Right lobe of liver (tissue), 6 donors: ENCODE data around the gene CCT2. TPM values are rescaled to one million over a fixed set of nuclear protein-coding genes. Genes with fewer than 3 reads are reported as not detected.

Experiments
- ATAC-seq, 4 donors: fragments of 200-7000 bp; cut with Tn5 transposase; one replicate each; pipeline ENCODE4 v1.9.1; 2020; ENCODE audit warnings: mild to moderate bottlenecking in 4 of 4, moderate library complexity in 4 of 4
- DNase-seq, 3 donors: peaks; one replicate each; pipeline ENCODE4 v3.0.0-alpha.2; 2020
- H3K27ac ChIP-seq, 3 donors: fragments of 200-600 bp; one replicate each; pipeline ENCODE4 v1.8.0; 2022
- H3K27me3 ChIP-seq, 2 donors: fragments of 200-600 bp; one replicate each; pipeline ENCODE4 v1.8.0; 2022
- H3K36me3 ChIP-seq, 4 donors: fragments of 200-600 bp; sonication (generic) in 1 of 4; one replicate each; pipeline versions ENCODE4 v1.5.1 to v1.8.0; 2017 to 2022; ENCODE audit warnings: control low read depth in 1 of 4
- H3K4me1 ChIP-seq, 4 donors: fragments of 200-600 bp; sonication (generic) in 1 of 4; one replicate each; pipeline versions ENCODE4 v1.5.1 to v1.8.0; 2017 to 2022; ENCODE audit warnings: control low read depth in 1 of 4
- H3K4me3 ChIP-seq, 3 donors: fragments of 200-600 bp; one replicate each; pipeline ENCODE4 v1.8.0; 2022
- H3K9me3 ChIP-seq, 4 donors: fragments of 200-600 bp; sonication (generic) in 1 of 4; one replicate each; pipeline versions ENCODE4 v1.5.1 to v1.8.0; 2017 to 2022; ENCODE audit warnings: control low read depth in 1 of 4
- POLR2A ChIP-seq: fragments of 450-650 bp; IDR thresholded peaks from one replicate; pipeline ENCODE4 v1.6.1; 2017; ENCODE audit warnings: antibody characterized with exemption, mild to moderate bottlenecking
- WGBS: methylation state at CpG from one replicate; pipeline ENCODE4 v1.1.6; 2018; ENCODE audit warnings: low coverage, low lambda C conversion rate; ENCODE audit not compliant: insufficient coverage; ENCODE audit errors: missing lambda C conversion rate; 5-methylcytosine and 5-hydroxymethylcytosine counted together
- intact Hi-C, 2 donors: fragments of 100-400 bp; cut with DNase I; formaldehyde crosslinking; loops; one replicate each; pipeline versions ENCODE4 v1.11.2 to v1.14.1; 2022
- total RNA-seq, 6 experiments: library from RNA; depleted of rRNA in 2 of 6; stranded (reverse); fragments of >200 nt in 2 of 6; fragmentation: NEBNext Ultra II Directional in 3 of 6; extraction: Animal tissue kit (Norgen Biotek cat#: 25700) in 3 of 6; gene quantifications; one replicate each; pipeline versions ENCODE4 v1.1.0 to v1.2.4, GENCODE V29; 2016 to 2023
- TF ChIP-seq, protein P1 (sequence below), 4 donors: fragments of 200-600 bp in 3 of 4; fragments of 450-650 bp in 1 of 4; IDR thresholded peaks; one replicate each; pipeline versions ENCODE4 v1.5.1 to v1.8.0; 2016 to 2022; ENCODE audit warnings: antibody characterized with exemption in 4 of 4, mild to moderate bottlenecking in 2 of 4
- donor health status: DM: no; HTN: yes; CAD: no.
- donor health status: DM: no; HTN: no; CAD: no.
- donor health status: DM: no; HTN: no; CAD: no.
- donor health status: DM: no; HTN: yes; CAD: no.
- donor health status: DM: no; HTN: yes; CAD: no.

Gene CCT2
- total RNA-seq, 6 experiments from 2014 or later = 39.8 to 81.9 (median 54.3) TPM

DNA sequence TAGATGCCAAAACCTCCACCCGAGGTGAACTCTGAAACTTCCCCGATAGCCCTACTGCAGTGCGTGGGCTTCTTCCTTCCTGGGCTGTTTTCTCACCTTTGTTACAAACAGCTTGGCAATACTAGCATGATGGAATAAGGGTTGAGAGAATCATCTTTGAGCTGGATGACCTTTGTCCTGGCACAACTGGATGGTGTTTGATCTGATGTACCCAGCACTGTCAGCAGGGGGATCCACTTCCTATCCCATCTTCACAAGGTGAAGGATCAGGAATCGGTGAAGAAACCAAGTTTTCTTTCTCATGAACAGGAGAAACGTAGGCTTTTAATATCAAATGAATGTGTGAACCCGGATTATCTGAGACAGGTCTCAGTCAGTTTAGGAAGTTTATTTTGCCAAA is 44.9 kb downstream of the CCT2 start:
- H3K9me3 ChIP-seq = no peaks in the 10 kb centered on the region
- no peak overlapping the region for H3K27ac ChIP-seq
- ATAC-seq = peak in 1 of 4 donors; percentile 30
- no peaks in the 10 kb centered on the region for H3K27me3 ChIP-seq
- H3K4me1 ChIP-seq = no peaks in the 10 kb centered on the region
- H3K4me3 ChIP-seq = no peak overlapping the region
- WGBS = 70% methylated on average over 4 of the region's 6 CpGs
- intact Hi-C loops = no loop called here
- H3K36me3 ChIP-seq = no peaks in the 10 kb centered on the region
- TF ChIP-seq, protein P1, sequence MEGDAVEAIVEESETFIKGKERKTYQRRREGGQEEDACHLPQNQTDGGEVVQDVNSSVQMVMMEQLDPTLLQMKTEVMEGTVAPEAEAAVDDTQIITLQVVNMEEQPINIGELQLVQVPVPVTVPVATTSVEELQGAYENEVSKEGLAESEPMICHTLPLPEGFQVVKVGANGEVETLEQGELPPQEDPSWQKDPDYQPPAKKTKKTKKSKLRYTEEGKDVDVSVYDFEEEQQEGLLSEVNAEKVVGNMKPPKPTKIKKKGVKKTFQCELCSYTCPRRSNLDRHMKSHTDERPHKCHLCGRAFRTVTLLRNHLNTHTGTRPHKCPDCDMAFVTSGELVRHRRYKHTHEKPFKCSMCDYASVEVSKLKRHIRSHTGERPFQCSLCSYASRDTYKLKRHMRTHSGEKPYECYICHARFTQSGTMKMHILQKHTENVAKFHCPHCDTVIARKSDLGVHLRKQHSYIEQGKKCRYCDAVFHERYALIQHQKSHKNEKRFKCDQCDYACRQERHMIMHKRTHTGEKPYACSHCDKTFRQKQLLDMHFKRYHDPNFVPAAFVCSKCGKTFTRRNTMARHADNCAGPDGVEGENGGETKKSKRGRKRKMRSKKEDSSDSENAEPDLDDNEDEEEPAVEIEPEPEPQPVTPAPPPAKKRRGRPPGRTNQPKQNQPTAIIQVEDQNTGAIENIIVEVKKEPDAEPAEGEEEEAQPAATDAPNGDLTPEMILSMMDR (IDR thresholded peaks at IDR 0.05) = no peak
- no peak for TF ChIP-seq POLR2A
- no peak for DNase-seq

DNA sequence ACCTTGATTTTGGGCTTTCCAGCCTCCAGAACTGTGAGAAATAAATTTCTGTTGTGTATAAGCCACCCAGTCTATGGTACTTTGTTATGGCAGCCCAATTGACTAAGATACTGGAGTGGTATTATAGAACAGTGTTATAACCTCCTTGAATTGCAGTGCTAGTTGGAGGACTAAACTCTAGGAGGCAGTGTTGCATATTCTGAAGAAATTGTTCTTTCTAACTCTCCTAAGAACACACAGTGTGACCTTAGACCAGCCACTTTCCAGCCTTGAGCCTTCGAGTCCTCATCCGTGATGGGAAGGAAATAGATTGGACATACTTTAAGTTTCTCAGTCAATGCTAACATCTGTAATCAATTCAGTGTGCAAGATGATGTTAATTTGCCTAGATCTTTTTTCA is 47.8 kb downstream of the CCT2 start:
- H3K27me3 ChIP-seq = no peaks in the 10 kb centered on the region
- TF ChIP-seq, protein P1 (IDR thresholded peaks at IDR 0.05) = no peak
- no peak for TF ChIP-seq POLR2A
- ATAC-seq = no peak
- no peaks in the 10 kb centered on the region for H3K36me3 ChIP-seq
- DNase-seq = no peak
- no peak overlapping the region for H3K27ac ChIP-seq
- no peaks in the 10 kb centered on the region for H3K4me1 ChIP-seq
- no peaks in the 10 kb centered on the region for H3K9me3 ChIP-seq
- H3K4me3 ChIP-seq = no peak overlapping the region
- 92% methylated on average over 2 of the region's 2 CpGs for WGBS
- intact Hi-C loops = no loop called here

DNA sequence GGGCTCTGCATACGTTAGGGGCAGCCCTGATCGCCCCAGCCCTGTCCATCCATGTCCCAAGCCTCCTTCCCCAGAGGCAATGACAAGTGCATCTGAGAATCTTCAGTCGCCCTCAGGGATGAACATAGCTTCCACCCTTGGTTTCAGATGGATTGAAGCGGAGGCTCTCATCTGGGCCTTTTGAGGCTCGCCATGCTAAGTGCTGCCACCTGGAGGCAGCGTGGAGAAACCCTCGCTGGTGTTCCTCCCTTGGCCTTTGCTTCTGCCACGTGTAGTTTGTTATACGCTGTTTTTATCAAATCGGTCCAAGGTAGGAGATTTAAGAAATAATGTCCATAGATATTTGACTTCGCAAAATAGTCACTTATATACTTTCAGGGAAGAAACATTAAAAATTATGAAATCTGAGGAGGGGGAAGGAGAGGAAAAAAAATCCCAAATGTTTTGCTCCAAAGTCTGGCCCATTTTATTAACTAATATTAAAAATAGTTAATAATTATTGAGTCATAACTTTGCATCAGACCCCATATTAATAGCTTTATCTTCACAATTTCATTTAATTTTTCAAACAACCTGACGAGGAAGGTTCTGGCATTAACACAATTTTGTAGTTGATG is 54.2 kb downstream of the CCT2 start:
- Histone ChIP-seq H3K4me3 (no peak overlapping the region), H3K27me3 (no peaks in the 10 kb centered on the region), H3K4me1 (no peaks in the 10 kb centered on the region), H3K36me3 (no peaks in the 10 kb centered on the region), H3K27ac (no peak overlapping the region), H3K9me3 (no peaks in the 10 kb centered on the region)
- peak; percentile 69 to 73 (median 72) for DNase-seq
- TF ChIP-seq, protein P1 (IDR thresholded peaks at IDR 0.05) = peak; percentile 69 to 95 (median 90)
- no peak for TF ChIP-seq POLR2A
- WGBS = 17% methylated on average over 11 of the region's 12 CpGs
- intact Hi-C loops = no loop called here
- ATAC-seq = peak; percentile 96 to 100 (median 98)

DNA sequence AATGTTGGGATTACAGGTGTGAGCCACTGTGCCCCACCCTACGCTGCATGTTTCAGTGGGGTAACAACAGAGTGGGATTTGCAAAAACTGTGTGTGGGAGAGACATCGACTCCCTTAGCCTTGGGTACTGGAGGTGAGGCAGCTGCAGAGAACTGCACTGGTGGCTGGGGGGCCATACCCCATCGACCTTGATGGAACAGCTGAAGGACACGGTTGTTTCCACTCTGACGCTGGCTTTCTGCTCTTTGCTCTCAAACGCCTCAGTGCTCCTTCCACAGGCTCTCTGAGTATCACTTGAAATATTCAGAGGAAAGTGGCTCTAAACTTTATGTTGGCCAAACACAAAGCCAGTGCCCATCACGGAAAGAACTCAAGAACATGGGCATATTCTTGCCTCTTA is 56.3 kb downstream of the CCT2 start:
- Histone ChIP-seq H3K4me3 (no peak overlapping the region), H3K4me1 (no peaks in the 10 kb centered on the region), H3K27me3 (no peaks in the 10 kb centered on the region), H3K36me3 (no peaks in the 10 kb centered on the region), H3K9me3 (no peaks in the 10 kb centered on the region), H3K27ac (no peak overlapping the region)
- DNase-seq (no peak), ATAC-seq (no peak)
- no peak for TF ChIP-seq POLR2A
- TF ChIP-seq, protein P1 (IDR thresholded peaks at IDR 0.05) = no peak
- intact Hi-C loops = no loop called here
- WGBS = 79% methylated on average over 1 of the region's 7 CpGs

DNA sequence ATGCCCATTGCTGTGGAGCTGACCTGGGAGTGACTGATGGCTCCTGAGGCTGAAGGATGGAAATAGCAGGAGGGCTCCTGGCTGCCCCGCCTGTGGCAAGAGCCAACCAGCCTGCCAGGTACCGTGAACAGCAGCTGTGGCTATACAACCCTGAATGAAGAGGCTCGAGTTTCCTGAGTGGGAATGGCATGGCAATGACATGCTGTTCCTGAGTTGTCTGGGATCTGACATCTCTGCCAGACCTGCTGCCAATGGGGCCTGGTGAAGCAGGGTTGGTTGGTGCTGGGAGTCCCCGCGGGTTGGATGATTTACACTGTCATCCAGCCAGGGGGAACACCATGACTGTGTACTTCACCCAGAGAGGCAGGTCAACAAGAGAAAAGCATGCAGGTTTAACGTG is 57.3 kb downstream of the CCT2 start:
- no peaks in the 10 kb centered on the region for H3K4me1 ChIP-seq
- no peak overlapping the region for H3K27ac ChIP-seq
- DNase-seq = no peak
- ATAC-seq = no peak
- no peak overlapping the region for H3K4me3 ChIP-seq
- WGBS = 60% methylated on average over 4 of the region's 6 CpGs
- intact Hi-C loops = no loop called here
- TF ChIP-seq, protein P1 (IDR thresholded peaks at IDR 0.05) = no peak
- H3K9me3 ChIP-seq = no peaks in the 10 kb centered on the region
- no peaks in the 10 kb centered on the region for H3K36me3 ChIP-seq
- no peaks in the 10 kb centered on the region for H3K27me3 ChIP-seq
